K562 (cell line): ENCODE measurements around the gene PDE4D. TPM values are rescaled to one million over a fixed set of nuclear protein-coding genes. Genes with fewer than 3 reads are reported as not detected.

Source experiments
- ASH1L ChIP-seq: fragments of 450-650 bp; IDR thresholded peaks from 2 replicates; pipeline ENCODE4 v1.6.1; 2018; ENCODE audit warnings: borderline replicate concordance, mild to moderate bottlenecking, low read depth; ENCODE audit not compliant: partially characterized antibody
- BHLHE40 ChIP-seq: IDR thresholded peaks from 2 replicates; pipeline ENCODE4 v1.6.1; 2011; ENCODE audit warnings: low read length, improper control_type of control experiment
- FOS ChIP-seq: IDR thresholded peaks from 3 replicates; pipeline ENCODE4 v1.6.1; 2011; ENCODE audit not compliant: insufficient read length; ENCODE audit errors: extremely low read depth
- NELFE ChIP-seq: IDR thresholded peaks from 2 replicates; pipeline ENCODE4 v1.6.1; 2011; ENCODE audit warnings: mild to moderate bottlenecking; ENCODE audit not compliant: insufficient read depth, insufficient read length
- NEUROD1 ChIP-seq: fragments of 150-350 bp; IDR thresholded peaks from 2 replicates; pipeline ENCODE4 v1.6.1; 2014; ENCODE audit warnings: borderline replicate concordance, low read length, low read depth; ENCODE audit not compliant: partially characterized antibody
- SMAD2 ChIP-seq: fragments of 150-350 bp; IDR thresholded peaks from 2 replicates; pipeline ENCODE4 v1.6.1; 2014; ENCODE audit warnings: low read depth, mild to moderate bottlenecking, low read length
- SRF ChIP-seq, 2 experiments: fragments of 250-450, 450-650 bp in 1 of 2; sonication (Bioruptor Pico) in 1 of 2; sonication (generic) in 1 of 2; formaldehyde crosslinking; IDR thresholded peaks; 2 replicates each; pipeline versions ENCODE4 v1.5.0 to v1.5.1; 2020 to 2022; ENCODE audit warnings: mild to moderate bottlenecking in 1 of 2, missing genetic modification reagents in 1 of 2
- TEAD2 ChIP-seq: fragments of 450-650 bp; IDR thresholded peaks from 2 replicates; pipeline ENCODE4 v1.6.1; 2016; ENCODE audit warnings: missing genetic modification characterization, control low read depth, missing compliant biosample characterization
- TRIM28 ChIP-seq: fragments of 450-650 bp; IDR thresholded peaks from 2 replicates; pipeline ENCODE4 v1.6.1; 2017
- polyA plus RNA-seq, 8 experiments: library from polyadenylated mRNA; depleted of rRNA in 4 of 8; stranded (reverse) in 5 of 8; unstranded in 3 of 8; fragments of >200 nt; fragmentation: Nextera tagmentation in 2 of 8; fragmentation: Illumina TruSeq in 1 of 8; extraction: Ambion mirVana in 2 of 8; extraction: Trizol in 1 of 8; gene quantifications; 2 replicates each; pipeline versions ENCODE4 v1.2.1 to v1.2.3, GENCODE V29; 2011 to 2014; ENCODE audit warnings: inconsistent platforms in 1 of 8, missing spikeins in 1 of 8
- total RNA-seq, 7 experiments: library from RNA; depleted of rRNA in 6 of 7; stranded (reverse); fragments of >200 nt in 6 of 7; fragmentation: Illumina TruSeq in 2 of 7; extraction: Trizol in 2 of 7; gene quantifications; 2 replicates each; pipeline versions ENCODE4 v1.2.1 to v1.2.3, GENCODE V29; 2011 to 2021; ENCODE audit warnings: low replicate concordance in 1 of 7
- TF ChIP-seq, protein P1 (sequence below): fragments of 250-450 bp; sonication (Bioruptor Pico); IDR thresholded peaks from 2 replicates; pipeline ENCODE4 v1.4.0; 2020
- TF ChIP-seq, protein P2 (sequence below): fragments of 250-450 bp; sonication (Bioruptor Pico); IDR thresholded peaks from 2 replicates; pipeline ENCODE4 v1.4.0; 2020; ENCODE audit warnings: mild to moderate bottlenecking, moderate library complexity
- TF ChIP-seq, protein P3 (sequence below): fragments of 450-650 bp; formaldehyde crosslinking; IDR thresholded peaks from 2 replicates; pipeline ENCODE4 v1.4.0; 2020; ENCODE audit warnings: mild to moderate bottlenecking, moderate library complexity

PDE4D gene
- total and polyA plus RNA-seq, 9 of the 15 experiments (the other 6 are each of a cell fraction or from before 2014, with no cell fraction given) = 0.04 to 0.46 (median 0.13) TPM

DNA sequence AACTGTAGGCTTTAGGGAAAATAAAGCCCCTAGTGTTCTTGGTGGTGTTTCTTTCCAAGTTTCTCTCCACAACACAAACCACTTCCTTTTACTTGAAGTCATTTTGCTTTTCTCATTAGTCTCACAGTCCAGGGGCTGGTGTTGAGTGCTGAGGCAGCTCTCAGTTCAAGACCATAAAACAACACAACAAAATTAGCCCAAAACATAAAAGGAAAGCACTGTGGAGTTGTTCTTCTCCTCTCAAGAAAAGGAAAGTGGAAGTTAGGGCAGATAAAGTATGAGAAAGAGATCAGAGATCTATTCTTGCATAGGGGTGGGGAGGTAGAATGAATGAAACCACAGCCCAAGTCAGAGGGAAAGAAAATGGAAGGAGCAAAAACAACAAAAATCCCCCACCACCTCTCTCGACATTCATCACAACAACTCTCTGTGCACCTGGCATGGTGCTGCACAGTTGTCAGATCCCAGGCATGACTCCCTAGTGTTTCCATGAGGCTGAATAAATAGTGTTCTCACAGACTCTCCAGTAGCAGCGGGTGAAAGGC, 740.8 kb downstream of the PDE4D start (continued):
- TF ChIP-seq, protein P1, sequence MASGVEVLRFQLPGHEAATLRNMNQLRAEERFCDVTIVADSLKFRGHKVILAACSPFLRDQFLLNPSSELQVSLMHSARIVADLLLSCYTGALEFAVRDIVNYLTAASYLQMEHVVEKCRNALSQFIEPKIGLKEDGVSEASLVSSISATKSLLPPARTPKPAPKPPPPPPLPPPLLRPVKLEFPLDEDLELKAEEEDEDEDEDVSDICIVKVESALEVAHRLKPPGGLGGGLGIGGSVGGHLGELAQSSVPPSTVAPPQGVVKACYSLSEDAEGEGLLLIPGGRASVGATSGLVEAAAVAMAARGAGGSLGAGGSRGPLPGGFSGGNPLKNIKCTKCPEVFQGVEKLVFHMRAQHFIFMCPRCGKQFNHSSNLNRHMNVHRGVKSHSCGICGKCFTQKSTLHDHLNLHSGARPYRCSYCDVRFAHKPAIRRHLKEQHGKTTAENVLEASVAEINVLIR (CRISPR knock-in tag) = no peak
- TF ChIP-seq ASH1L = no peak
- TF ChIP-seq NEUROD1 = no peak
- TF ChIP-seq, protein P2, sequence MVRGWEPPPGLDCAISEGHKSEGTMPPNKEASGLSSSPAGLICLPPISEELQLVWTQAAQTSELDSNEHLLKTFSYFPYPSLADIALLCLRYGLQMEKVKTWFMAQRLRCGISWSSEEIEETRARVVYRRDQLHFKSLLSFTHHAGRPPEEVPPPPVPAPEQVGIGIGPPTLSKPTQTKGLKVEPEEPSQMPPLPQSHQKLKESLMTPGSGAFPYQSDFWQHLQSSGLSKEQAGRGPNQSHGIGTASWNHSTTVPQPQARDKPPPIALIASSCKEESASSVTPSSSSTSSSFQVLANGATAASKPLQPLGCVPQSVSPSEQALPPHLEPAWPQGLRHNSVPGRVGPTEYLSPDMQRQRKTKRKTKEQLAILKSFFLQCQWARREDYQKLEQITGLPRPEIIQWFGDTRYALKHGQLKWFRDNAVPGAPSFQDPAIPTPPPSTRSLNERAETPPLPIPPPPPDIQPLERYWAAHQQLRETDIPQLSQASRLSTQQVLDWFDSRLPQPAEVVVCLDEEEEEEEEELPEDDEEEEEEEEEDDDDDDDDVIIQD (CRISPR knock-in tag) = no peak
- TF ChIP-seq, protein P3, sequence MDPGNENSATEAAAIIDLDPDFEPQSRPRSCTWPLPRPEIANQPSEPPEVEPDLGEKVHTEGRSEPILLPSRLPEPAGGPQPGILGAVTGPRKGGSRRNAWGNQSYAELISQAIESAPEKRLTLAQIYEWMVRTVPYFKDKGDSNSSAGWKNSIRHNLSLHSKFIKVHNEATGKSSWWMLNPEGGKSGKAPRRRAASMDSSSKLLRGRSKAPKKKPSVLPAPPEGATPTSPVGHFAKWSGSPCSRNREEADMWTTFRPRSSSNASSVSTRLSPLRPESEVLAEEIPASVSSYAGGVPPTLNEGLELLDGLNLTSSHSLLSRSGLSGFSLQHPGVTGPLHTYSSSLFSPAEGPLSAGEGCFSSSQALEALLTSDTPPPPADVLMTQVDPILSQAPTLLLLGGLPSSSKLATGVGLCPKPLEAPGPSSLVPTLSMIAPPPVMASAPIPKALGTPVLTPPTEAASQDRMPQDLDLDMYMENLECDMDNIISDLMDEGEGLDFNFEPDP (CRISPR knock-in tag) = no peak
- no peak for TF ChIP-seq NELFE
- TF ChIP-seq SRF (CRISPR knock-in tag; IDR thresholded peaks at IDR 0.05) = no peak
- TF ChIP-seq FOS = no peak
- no peak for TF ChIP-seq BHLHE40
- TF ChIP-seq SMAD2 = no peak
- no peak for TF ChIP-seq TEAD2
- TF ChIP-seq TRIM28 = no peak
